H9 (cell line): ENCODE data around the gene COL17A1. TPM values are rescaled to one million over a fixed set of nuclear protein-coding genes. Genes with fewer than 3 reads are reported as not detected.

Experiments
- DNase-seq: peaks from one replicate; pipeline ENCODE4 v3.0.0-alpha.2; 2017
- H2AFZ ChIP-seq: one replicate; pipeline ENCODE4 v1.6.1; 2013; ENCODE audit warnings: mild to moderate bottlenecking, low read length, control low read depth, moderate library complexity
- H2AK5ac ChIP-seq: 2 replicates; pipeline ENCODE4 v1.6.1; 2013; ENCODE audit warnings: low read length, control low read depth, mixed read lengths; ENCODE audit not compliant: insufficient read length
- H2BK120ac ChIP-seq: one replicate; pipeline ENCODE4 v1.6.1; 2013; ENCODE audit warnings: low read depth, mild to moderate bottlenecking, low read length, control low read depth, inconsistent platforms; ENCODE audit not compliant: poor library complexity, severe bottlenecking
- H2BK12ac ChIP-seq: 2 replicates; pipeline ENCODE4 v1.6.1; 2013; ENCODE audit warnings: low read length, control low read depth, mixed read lengths, low read depth; ENCODE audit not compliant: insufficient read length
- H2BK15ac ChIP-seq: 2 replicates; pipeline ENCODE4 v1.6.1; 2013; ENCODE audit warnings: low read depth, low read length, control low read depth
- H2BK20ac ChIP-seq: one replicate; pipeline ENCODE4 v1.6.1; 2013; ENCODE audit warnings: low read depth, mild to moderate bottlenecking, low read length, control low read depth, inconsistent platforms; ENCODE audit not compliant: poor library complexity, severe bottlenecking
- H2BK5ac ChIP-seq: 2 replicates; pipeline ENCODE4 v1.6.1; 2013; ENCODE audit warnings: low read length, control low read depth, mixed read lengths; ENCODE audit not compliant: insufficient read length
- H3K14ac ChIP-seq: 2 replicates; pipeline ENCODE4 v1.6.1; 2013; ENCODE audit warnings: low read length, control low read depth; ENCODE audit not compliant: insufficient read depth
- H3K18ac ChIP-seq: 2 replicates; pipeline ENCODE4 v1.6.1; 2013; ENCODE audit warnings: low read depth, mild to moderate bottlenecking, mixed read lengths, low read length, control low read depth; ENCODE audit not compliant: insufficient read length
- H3K23ac ChIP-seq: 2 replicates; pipeline ENCODE4 v1.6.1; 2013; ENCODE audit warnings: low read length, control low read depth, mixed read lengths, low read depth; ENCODE audit not compliant: insufficient read length
- H3K23me2 ChIP-seq: 2 replicates; pipeline ENCODE4 v1.6.1; 2013; ENCODE audit warnings: low read depth, mild to moderate bottlenecking, mixed read lengths, low read length, control low read depth; ENCODE audit not compliant: insufficient read length, poor library complexity, severe bottlenecking
- H3K27ac ChIP-seq: 2 replicates; pipeline ENCODE4 v1.5.1; 2013; ENCODE audit warnings: low read length, control low read depth, mixed read lengths, low read depth; ENCODE audit not compliant: insufficient read length
- H3K27me3 ChIP-seq: 2 replicates; pipeline ENCODE4 v1.6.1; 2013; ENCODE audit warnings: low read length, control low read depth, inconsistent platforms; ENCODE audit not compliant: insufficient read depth
- H3K4ac ChIP-seq: 2 replicates; pipeline ENCODE4 v1.6.1; 2013; ENCODE audit warnings: low read depth, mild to moderate bottlenecking, control low read depth, inconsistent platforms, low read length, moderate library complexity
- H3K4me1 ChIP-seq: 2 replicates; pipeline ENCODE4 v1.6.1; 2013; ENCODE audit warnings: low read length, control low read depth, inconsistent platforms; ENCODE audit not compliant: insufficient read depth
- H3K4me2 ChIP-seq: 2 replicates; pipeline ENCODE4 v1.6.1; 2013; ENCODE audit warnings: low read length, control low read depth, mixed read lengths; ENCODE audit not compliant: insufficient read length, insufficient read depth
- H3K56ac ChIP-seq: 2 replicates; pipeline ENCODE4 v1.6.1; 2013; ENCODE audit warnings: low read depth, mild to moderate bottlenecking, mixed read lengths, low read length, control low read depth; ENCODE audit not compliant: insufficient read length
- H3K79me1 ChIP-seq: 2 replicates; pipeline ENCODE4 v1.6.1; 2013; ENCODE audit warnings: low read depth, mild to moderate bottlenecking, moderate library complexity, low read length, control low read depth, inconsistent platforms; ENCODE audit not compliant: insufficient read depth, poor library complexity, severe bottlenecking
- H3K79me2 ChIP-seq: 2 replicates; pipeline ENCODE4 v1.6.1; 2013; ENCODE audit warnings: low read length, control low read depth, inconsistent platforms; ENCODE audit not compliant: insufficient read depth
- H3K9ac ChIP-seq: 2 replicates; pipeline ENCODE4 v1.6.1; 2013; ENCODE audit warnings: low read length, control low read depth, mixed read lengths; ENCODE audit not compliant: insufficient read length; ENCODE audit errors: extremely low read depth
- H3K9me3 ChIP-seq: one replicate; pipeline ENCODE4 v1.6.1; 2013; ENCODE audit warnings: low read depth, low read length, inconsistent platforms; ENCODE audit not compliant: control insufficient read depth
- H3T11ph ChIP-seq: one replicate; pipeline ENCODE4 v1.6.1; 2013; ENCODE audit warnings: mild to moderate bottlenecking, low read length, control low read depth, inconsistent platforms
- H4K20me1 ChIP-seq: one replicate; pipeline ENCODE4 v1.6.1; 2013; ENCODE audit not compliant: control insufficient read depth, insufficient read length, insufficient read depth
- H4K5ac ChIP-seq: 2 replicates; pipeline ENCODE4 v1.6.1; 2013; ENCODE audit warnings: low read depth, mild to moderate bottlenecking, mixed read lengths, low read length, control low read depth; ENCODE audit not compliant: insufficient read length
- H4K8ac ChIP-seq: replicated peaks from 2 replicates; pipeline ENCODE4 v1.6.1; 2013; ENCODE audit warnings: low read length, control low read depth, mixed read lengths, low read depth; ENCODE audit not compliant: insufficient read length
- H4K91ac ChIP-seq: 2 replicates; pipeline ENCODE4 v1.6.1; 2013; ENCODE audit warnings: low read depth, mild to moderate bottlenecking, moderate library complexity, mixed read lengths, low read length, control low read depth; ENCODE audit not compliant: insufficient read length
- H3K27ac Mint-ChIP-seq, 3 experiments: 2 replicates in 2 of 3; 3 replicates in 1 of 3; pipeline ENCODE4 v1.8.0; 2020 to 2021; ENCODE audit warnings: mixed read lengths in 3 of 3, mild to moderate bottlenecking in 1 of 3, moderate library complexity in 1 of 3
- H3K27me3 Mint-ChIP-seq: 2 replicates; pipeline ENCODE4 v1.8.0; 2021; ENCODE audit warnings: low read depth, mild to moderate bottlenecking, moderate library complexity, mixed read lengths
- H3K36me3 Mint-ChIP-seq, 3 experiments: 2 replicates in 2 of 3; 3 replicates in 1 of 3; pipeline ENCODE4 v1.8.0; 2020 to 2021; ENCODE audit warnings: low read depth in 3 of 3, mixed read lengths in 3 of 3; ENCODE audit not compliant: insufficient read depth in 1 of 3
- H3K4me1 Mint-ChIP-seq, 2 experiments: 2 replicates each; pipeline ENCODE4 v1.8.0; 2020; ENCODE audit warnings: mixed read lengths in 2 of 2
- H3K4me3 Mint-ChIP-seq, 2 experiments: 2 replicates in 1 of 2; 3 replicates in 1 of 2; pipeline ENCODE4 v1.8.0; 2020 to 2021; ENCODE audit warnings: mild to moderate bottlenecking in 2 of 2, mixed read lengths in 2 of 2, moderate library complexity in 1 of 2
- H3K9me3 Mint-ChIP-seq, 2 experiments: 2 replicates in 1 of 2; 3 replicates in 1 of 2; pipeline ENCODE4 v1.8.0; 2020; ENCODE audit warnings: mild to moderate bottlenecking in 2 of 2, mixed read lengths in 2 of 2, moderate library complexity in 1 of 2
- CTCF ChIP-seq: fragments of 200-600 bp; sonication (generic); conservative IDR thresholded peaks from 3 replicates; pipeline ENCODE4 v1.8.0; 2021; ENCODE audit warnings: antibody characterized with exemption, mild to moderate bottlenecking
- WGBS: extraction: QIAGEN DNeasy Blood & Tissue Kit; methylation state at CpG from one replicate; pipeline ENCODE4 v1.1.7; 2013; ENCODE audit warnings: missing lambda C conversion rate, low lambda C conversion rate, mixed read lengths; ENCODE audit not compliant: insufficient read length; ENCODE audit errors: extremely low coverage; 5-methylcytosine and 5-hydroxymethylcytosine counted together
- total RNA-seq: library from RNA; stranded (reverse); gene quantifications from 2 replicates; pipeline ENCODE4 v1.2.1, GENCODE V29; 2021

COL17A1 gene
- total RNA-seq, 1 experiment from 2014 or later, result 1.9 TPM

DNA sequence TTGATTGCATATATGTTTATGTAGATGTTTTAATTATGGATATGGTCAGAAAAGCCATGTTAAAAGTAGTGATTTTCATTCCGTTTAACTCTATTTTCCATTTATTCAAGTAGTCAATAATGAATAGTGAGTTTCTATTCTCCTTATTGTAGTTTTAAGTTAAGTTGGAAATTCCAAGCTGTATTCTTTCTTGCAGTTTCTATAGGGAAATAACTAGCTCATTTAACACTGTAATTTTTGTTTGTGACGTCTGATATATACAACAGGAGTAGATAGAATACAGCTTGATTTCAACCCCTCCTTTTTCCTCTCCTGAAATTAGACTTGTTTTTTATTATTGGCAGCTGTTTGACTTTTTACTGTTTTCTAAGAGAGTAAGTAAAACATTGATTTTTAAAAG, 71.5 kb downstream of the COL17A1 start:
- no peak overlapping the region for H2BK20ac ChIP-seq
- no peak overlapping the region for H2AFZ ChIP-seq
- no peak overlapping the region for H2BK15ac ChIP-seq
- H3K9ac ChIP-seq, result no peak overlapping the region
- no peak overlapping the region for H3K27ac ChIP-seq
- Mint-ChIP-seq H3K4me1 (peaks cover 5% of the 10 kb centered on the region in 2 experiments), H3K9me3 (no peaks in the 10 kb centered on the region), H3K27ac (no peak overlapping the region), H3K27me3 (no peaks in the 10 kb centered on the region), H3K36me3 (peaks cover 2 to 6% (median 2%) of the 10 kb centered on the region in 3 experiments; a peak in 3 of 7 replicates), H3K4me3 (no peak overlapping the region)
- no peak overlapping the region for H2BK120ac ChIP-seq
- no peak overlapping the region for H4K5ac ChIP-seq
- no peak overlapping the region for H3K14ac ChIP-seq
- no peak for DNase-seq
- no CpG with 5 or more reads among the region's 2 CpGs for WGBS
- no peak overlapping the region for H3K56ac ChIP-seq
- no peak overlapping the region for H4K91ac ChIP-seq
- no peak overlapping the region for H3K4ac ChIP-seq
- no peak overlapping the region for H2AK5ac ChIP-seq
- H3T11ph ChIP-seq, result no peak overlapping the region
- no peak for TF ChIP-seq CTCF
- no peaks in the 10 kb centered on the region for H3K79me1 ChIP-seq
- no peaks in the 10 kb centered on the region for H3K27me3 ChIP-seq
- H3K9me3 ChIP-seq, result no peaks in the 10 kb centered on the region
- no peak overlapping the region for H4K8ac ChIP-seq
- no peak overlapping the region for H3K18ac ChIP-seq
- no peaks in the 10 kb centered on the region for H3K23me2 ChIP-seq
- no peak overlapping the region for H3K23ac ChIP-seq
- H3K4me2 ChIP-seq, result no peak overlapping the region
- no peaks in the 10 kb centered on the region for H3K4me1 ChIP-seq
- no peaks in the 10 kb centered on the region for H3K79me2 ChIP-seq
- no peak overlapping the region for H2BK5ac ChIP-seq
- H4K20me1 ChIP-seq, result no peaks in the 10 kb centered on the region
- no peak overlapping the region for H2BK12ac ChIP-seq
